Activated naive CD4-positive, alpha-beta T cell treated with anti-CD3 and anti-CD28 coated beads, Interleukin-2, amount 10 ng/mL, durations not matched to agents 7 days and 5 days (primary cell): Measurements from ENCODE around the gene CMC1.
"Not testable (repeated sequence)": the region's sequence is repeated elsewhere in the genome, so short reads cannot be mapped to it uniquely, and the experiment has no call there.

Source experiments
- CTCF ChIA-PET: fragments of 350-600 bp; sonication (Branson Sonifier 250); formaldehyde crosslinking; loops from one replicate; lab custom pipeline; 2021; ENCODE audit warnings: antibody characterized with exemption; lab: Charles Lee
- DNase-seq: peaks from one replicate; pipeline ENCODE4 v3.0.0-alpha.2; 2020
- H3K27ac Mint-ChIP-seq: one replicate; pipeline ENCODE4 v1.8.0; 2021; ENCODE audit warnings: mild to moderate bottlenecking, moderate library complexity, mixed read lengths
- H3K27me3 Mint-ChIP-seq: one replicate; pipeline ENCODE4 v1.8.0; 2021; ENCODE audit warnings: mild to moderate bottlenecking, mixed read lengths
- H3K36me3 Mint-ChIP-seq: one replicate; pipeline ENCODE4 v1.8.0; 2021; ENCODE audit warnings: mixed read lengths
- H3K4me1 Mint-ChIP-seq: one replicate; pipeline ENCODE4 v1.8.0; 2021; ENCODE audit warnings: mixed read lengths
- H3K4me3 Mint-ChIP-seq: one replicate; pipeline ENCODE4 v1.8.0; 2021; ENCODE audit warnings: mild to moderate bottlenecking, moderate library complexity, mixed read lengths
- H3K9me3 Mint-ChIP-seq: one replicate; pipeline ENCODE4 v1.8.0; 2021; ENCODE audit warnings: mixed read lengths

Gene CMC1, protein sequence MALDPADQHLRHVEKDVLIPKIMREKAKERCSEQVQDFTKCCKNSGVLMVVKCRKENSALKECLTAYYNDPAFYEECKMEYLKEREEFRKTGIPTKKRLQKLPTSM

DNA sequence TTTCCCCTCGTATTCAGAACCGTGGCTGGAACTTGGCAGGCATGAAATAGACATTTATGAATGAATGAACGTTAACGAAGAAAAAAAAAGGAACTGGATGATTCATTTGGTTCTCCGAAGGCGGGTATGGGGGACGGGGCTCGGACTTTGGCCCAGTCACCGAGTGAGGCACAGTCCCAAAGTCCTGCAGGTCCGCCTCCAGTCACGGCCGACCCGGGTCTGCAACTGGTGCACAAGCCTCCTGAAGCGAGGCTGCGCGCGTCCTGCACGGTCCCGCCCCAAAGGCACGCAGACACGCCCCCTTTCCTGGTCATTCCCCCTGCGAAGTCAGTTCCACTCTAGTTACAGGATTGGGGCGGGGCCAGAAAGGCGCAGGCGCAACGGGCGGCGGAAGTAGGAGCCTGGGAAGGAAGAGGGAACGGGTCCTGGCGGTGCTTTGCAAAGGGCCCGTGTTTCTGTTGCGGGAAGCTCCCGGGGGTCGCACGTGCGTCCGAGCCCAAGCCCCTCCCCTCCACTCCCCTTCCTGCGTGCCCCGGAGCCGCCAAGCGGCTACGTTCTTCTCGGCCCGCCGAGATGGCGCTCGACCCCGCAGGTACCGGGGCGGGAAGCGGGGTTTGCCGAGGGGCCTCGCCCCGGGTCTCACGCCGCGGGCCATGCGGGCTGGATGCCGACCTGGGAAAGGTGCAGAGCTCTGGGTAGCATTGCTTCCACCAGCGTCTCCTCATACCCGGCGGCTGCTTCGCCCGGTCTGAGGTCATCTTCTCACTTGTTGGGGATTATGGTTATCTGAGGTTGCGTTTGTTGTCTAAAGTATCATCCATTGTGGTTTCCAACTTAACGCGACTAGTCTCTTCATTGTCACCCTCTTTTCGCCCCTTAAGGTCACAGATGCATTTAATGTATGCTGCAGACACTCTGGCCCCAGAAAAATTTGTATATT, at the start of gene CMC1:
Gene CMC1, plus strand, starts transcription at position 399 of the 940 bp plus-strand sequence. Its CDS starts 175 bp downstream, at position 574.
- DNase-seq = peak; percentile 94
- Mint-ChIP-seq H3K4me3 (peak within 1 kb of the TSS; percentile 88), H3K4me1 (peaks cover 31% of the 10 kb centered on the region), H3K36me3 (peaks cover 4% of the 10 kb centered on the region), H3K27me3 (no peaks in the 10 kb centered on the region), H3K27ac (peak within 1 kb of the TSS; percentile 88), H3K9me3 (no peaks in the 10 kb centered on the region)
- CTCF ChIA-PET = interaction anchor here (0.7 kb wide), 1 partner anchor 113 kb away, joined by 3 read pairs; no protein-coding TSS in a partner anchor

DNA sequence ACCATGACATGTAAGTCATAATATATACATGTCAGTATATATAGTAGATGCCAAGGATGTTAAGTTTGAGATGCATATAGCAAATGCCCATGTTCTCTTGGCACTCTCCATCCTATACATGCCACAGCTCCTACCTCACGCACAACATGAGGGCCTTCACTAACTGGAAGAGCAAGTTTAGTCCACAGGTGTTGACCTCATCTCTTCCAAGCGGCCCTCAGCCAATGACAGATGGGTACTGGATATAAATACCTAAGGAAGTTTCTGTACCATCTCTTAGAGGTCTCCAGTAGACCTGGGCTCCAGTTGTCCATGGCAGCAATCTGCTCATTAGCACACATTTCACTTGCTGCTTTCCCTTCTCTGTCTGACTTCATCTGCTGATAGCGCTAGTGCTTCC, 43.3 kb upstream of the CMC1 start:
- no peak overlapping the region for H3K4me3 Mint-ChIP-seq
- H3K27ac Mint-ChIP-seq = no peak overlapping the region
- no peaks in the 10 kb centered on the region for H3K27me3 Mint-ChIP-seq
- no peaks in the 10 kb centered on the region for H3K9me3 Mint-ChIP-seq
- DNase-seq = no peak
- H3K36me3 Mint-ChIP-seq = no peaks in the 10 kb centered on the region
- CTCF ChIA-PET = no interaction called here
- no peaks in the 10 kb centered on the region for H3K4me1 Mint-ChIP-seq

DNA sequence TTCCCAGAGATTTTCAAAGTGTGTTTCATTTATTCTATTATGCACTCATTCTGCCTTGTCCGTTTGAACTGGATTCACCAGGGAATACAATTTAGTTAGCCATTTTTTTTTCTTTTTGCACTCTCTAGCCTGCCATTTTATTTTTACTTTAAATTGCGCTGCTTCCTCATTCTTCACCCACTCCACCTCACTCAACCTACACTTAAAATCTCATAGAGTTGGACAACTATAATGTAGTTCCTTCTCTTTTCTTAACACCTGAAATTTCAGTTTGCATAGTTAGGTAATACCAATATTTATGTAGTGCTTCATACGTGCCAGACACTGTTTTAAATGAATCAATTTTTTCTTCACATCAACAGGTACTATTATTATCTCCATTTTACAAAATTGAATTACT, 42.4 kb upstream of the CMC1 start:
- no peaks in the 10 kb centered on the region for H3K27me3 Mint-ChIP-seq
- peaks cover 2% of the 10 kb centered on the region for H3K9me3 Mint-ChIP-seq
- H3K27ac Mint-ChIP-seq = no peak overlapping the region
- no peaks in the 10 kb centered on the region for H3K4me1 Mint-ChIP-seq
- no peak for DNase-seq
- H3K36me3 Mint-ChIP-seq = no peaks in the 10 kb centered on the region
- no peak overlapping the region for H3K4me3 Mint-ChIP-seq
- CTCF ChIA-PET = no interaction called here

DNA sequence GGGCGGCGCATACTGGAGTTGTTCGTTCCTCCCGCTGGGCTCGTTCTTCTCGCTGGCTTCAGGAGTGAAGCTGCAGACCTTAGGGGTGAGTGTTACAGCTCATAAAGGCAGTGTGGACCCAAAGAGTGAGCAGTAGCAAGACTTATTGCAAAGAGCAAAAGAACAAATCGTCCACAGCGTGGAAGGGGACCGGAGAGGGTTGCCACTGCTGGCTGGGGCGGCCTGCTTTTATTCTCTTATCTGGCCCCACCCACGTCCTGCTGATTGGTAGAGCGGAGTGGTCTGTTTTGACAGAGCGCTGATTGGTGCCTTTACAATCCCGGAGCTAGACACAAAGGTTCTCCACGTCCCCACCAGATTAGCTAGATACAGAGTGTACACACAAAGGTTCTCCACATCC, 41.8 kb upstream of the CMC1 start:
- H3K27ac Mint-ChIP-seq, H3K27me3 Mint-ChIP-seq, H3K4me3 Mint-ChIP-seq, H3K36me3 Mint-ChIP-seq, DNase-seq, H3K9me3 Mint-ChIP-seq, H3K4me1 Mint-ChIP-seq: not testable (repeated sequence)
- CTCF ChIA-PET = interaction anchor here (0.6 kb wide), 1 partner anchor 636 kb away, joined by 3 read pairs; no protein-coding TSS in a partner anchor

DNA sequence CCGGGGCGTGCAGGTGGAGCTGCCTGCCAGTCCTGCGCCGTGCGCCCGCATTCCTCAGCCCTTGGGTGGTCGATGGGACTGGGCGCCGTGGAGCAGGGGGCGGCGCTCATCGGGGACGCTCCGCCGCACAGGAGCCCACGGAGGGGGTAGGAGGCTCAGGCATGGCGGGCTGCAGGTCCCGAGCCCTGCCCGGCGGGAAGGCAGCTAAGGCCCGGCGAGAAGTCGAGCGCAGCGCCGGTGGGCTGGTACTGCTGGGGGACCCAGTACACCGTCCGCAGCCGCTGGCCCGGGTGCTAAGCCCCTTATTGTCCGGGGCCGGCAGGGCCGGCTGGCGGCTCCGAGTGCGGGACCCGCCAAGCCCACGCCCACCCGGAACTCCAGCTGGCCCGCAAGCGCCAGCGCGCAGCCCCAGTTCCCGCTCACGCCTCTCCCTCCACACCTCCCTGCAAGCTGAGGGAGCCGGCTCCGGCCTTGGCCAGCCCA, 41.0 kb upstream of the CMC1 start:
- H3K27me3 Mint-ChIP-seq, H3K4me3 Mint-ChIP-seq, H3K27ac Mint-ChIP-seq, H3K4me1 Mint-ChIP-seq, H3K36me3 Mint-ChIP-seq, H3K9me3 Mint-ChIP-seq: not testable (repeated sequence)
- CTCF ChIA-PET = interaction anchor here (0.6 kb wide), 1 partner anchor 637 kb away, joined by 3 read pairs; no protein-coding TSS in a partner anchor
- peak; percentile 23 for DNase-seq

DNA sequence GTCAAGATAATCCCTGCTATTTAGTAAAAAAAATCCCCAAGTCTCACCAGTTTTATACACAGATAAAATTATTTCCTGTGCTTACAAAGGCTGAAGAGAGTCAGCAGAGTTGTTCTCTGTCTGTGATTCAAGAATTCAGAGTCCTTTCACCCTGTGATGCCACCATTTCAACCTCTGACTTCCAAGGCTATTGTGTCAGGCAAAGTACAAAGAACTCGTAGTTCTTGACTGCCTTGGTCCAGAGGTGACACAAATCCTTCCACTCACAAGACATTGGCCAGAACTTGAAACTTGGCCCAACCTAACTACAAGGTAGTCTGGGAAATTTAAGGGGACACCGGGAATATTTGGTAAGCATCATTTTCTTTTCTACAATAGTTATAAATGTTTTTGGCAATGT, 34.9 kb upstream of the CMC1 start:
- no peaks in the 10 kb centered on the region for H3K27me3 Mint-ChIP-seq
- H3K27ac Mint-ChIP-seq = no peak overlapping the region
- no peak for DNase-seq
- CTCF ChIA-PET = no interaction called here
- peaks cover 2% of the 10 kb centered on the region for H3K9me3 Mint-ChIP-seq
- H3K4me1 Mint-ChIP-seq = peaks cover 14% of the 10 kb centered on the region
- H3K36me3 Mint-ChIP-seq = peaks cover 1% of the 10 kb centered on the region
- no peak overlapping the region for H3K4me3 Mint-ChIP-seq

DNA sequence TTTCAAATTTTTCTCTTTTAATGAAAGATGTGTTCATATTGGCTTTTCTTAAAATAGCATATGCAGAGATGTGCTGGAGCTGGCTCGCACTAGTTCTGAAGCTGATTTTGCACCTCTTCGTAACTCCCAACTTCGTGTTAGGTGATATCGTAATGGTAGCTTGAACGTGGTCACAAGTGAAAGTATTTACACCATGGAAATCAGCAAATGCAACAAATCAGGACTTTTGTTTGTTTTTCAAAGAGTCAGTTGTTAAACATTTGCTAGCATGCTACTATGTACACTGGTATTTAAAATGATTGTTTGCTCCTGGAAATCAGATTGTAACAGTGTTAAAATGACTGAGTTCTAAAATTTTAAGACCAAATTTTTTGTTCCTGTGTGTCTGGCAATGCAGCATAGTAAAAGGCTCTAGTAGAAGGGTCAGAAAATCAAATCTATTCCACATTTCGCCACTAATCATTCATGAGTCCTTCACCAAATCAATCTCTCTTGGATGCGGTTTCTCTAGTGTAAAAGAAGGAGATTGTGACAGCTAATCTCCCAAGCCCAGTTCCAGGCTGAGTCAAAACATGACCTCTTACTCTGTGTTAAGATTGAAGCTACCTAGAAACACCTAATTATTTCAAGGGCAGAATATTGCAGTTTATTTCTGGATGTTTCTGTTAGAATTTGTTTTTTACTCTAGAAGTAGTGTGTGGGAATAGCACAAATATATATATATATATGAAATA, 34.3 kb upstream of the CMC1 start:
- Mint-ChIP-seq H3K36me3 (peaks cover 1% of the 10 kb centered on the region), H3K4me1 (peaks cover 20% of the 10 kb centered on the region), H3K4me3 (no peak overlapping the region), H3K27ac (no peak overlapping the region), H3K9me3 (peaks cover 2% of the 10 kb centered on the region), H3K27me3 (no peaks in the 10 kb centered on the region)
- DNase-seq = no peak
- CTCF ChIA-PET = no interaction called here

DNA sequence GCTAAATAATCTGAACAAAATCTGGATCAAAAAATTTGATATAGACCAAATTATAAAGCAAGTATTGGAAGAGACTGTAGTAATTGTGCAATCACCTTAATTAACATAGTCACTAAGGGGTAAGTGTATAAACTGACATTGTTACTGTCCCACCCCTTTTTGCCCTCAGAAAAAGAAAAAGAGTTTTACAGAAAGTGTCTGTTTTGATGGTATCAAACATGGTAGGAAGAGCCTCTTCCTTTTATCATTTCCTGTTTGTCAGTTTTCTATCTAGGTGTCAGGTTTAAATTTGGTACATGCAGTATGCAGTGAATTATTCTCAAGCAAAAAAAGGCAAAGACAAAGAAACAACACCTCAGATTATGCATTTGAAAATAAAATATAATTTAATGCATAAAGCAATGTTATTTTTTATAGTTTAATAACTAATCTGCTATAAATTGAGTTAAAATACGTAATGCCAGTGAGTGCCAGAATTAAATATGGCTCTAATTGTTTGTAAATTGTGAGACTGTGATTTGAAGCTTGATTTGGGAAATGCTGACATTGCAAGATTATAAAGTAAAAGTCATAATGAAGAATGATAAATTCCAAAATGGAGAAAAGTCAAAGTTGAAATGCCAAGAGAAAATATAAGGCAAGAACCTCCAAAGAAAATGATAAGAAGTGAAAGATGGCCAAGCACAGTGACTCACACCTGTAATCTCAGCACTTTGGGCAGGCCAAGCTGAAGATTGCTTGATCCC, 30.3 kb upstream of the CMC1 start:
- DNase-seq = no peak
- Mint-ChIP-seq H3K9me3 (peaks cover 21% of the 10 kb centered on the region), H3K36me3 (peaks cover 12% of the 10 kb centered on the region), H3K27me3 (no peaks in the 10 kb centered on the region), H3K4me3 (no peak overlapping the region), H3K27ac (peak overlapping the region; percentile 76), H3K4me1 (peaks cover 23% of the 10 kb centered on the region)
- CTCF ChIA-PET = no interaction called here

DNA sequence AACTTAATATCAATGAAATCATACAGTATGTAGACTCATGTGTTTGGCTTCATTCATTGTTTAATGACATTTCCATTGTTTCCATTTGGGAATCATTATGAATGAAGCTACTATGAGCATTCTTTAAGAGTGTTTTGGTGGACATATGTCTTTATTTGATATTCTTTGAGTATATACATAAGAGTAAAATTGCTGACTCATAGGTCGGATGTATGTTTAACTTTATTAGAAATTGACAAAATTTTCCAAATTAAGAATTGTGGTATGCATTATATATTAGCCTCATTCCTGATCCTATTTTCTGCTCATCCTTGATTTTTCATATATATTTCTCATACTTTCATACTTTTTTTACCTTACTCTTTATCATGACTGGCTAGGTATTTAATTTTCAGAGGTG, 28.7 kb upstream of the CMC1 start:
- no peak for DNase-seq
- no peak overlapping the region for H3K27ac Mint-ChIP-seq
- peaks cover 23% of the 10 kb centered on the region for H3K4me1 Mint-ChIP-seq
- no peak overlapping the region for H3K4me3 Mint-ChIP-seq
- H3K27me3 Mint-ChIP-seq = no peaks in the 10 kb centered on the region
- CTCF ChIA-PET = no interaction called here
- peaks cover 25% of the 10 kb centered on the region for H3K9me3 Mint-ChIP-seq
- peaks cover 12% of the 10 kb centered on the region for H3K36me3 Mint-ChIP-seq

DNA sequence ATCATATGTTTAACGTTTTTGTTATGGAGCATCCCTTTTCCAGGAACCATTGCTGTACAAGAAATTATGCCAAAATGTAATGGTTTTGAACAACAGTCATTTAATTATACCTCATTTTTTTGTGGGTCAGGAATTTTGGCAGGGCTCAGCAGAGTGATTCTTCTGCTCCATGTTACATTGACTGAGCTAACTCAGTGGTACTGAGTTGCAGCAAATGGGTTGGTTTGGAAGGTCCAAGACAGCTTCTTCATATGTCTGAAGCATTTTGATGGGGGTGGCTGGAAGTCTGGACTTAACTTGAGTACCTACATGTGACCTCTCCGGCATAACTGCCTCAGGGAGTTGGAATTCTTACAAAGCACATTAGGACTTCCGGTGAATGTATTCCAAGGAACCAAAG, 26.0 kb upstream of the CMC1 start:
- H3K9me3 Mint-ChIP-seq = peaks cover 33% of the 10 kb centered on the region
- no peaks in the 10 kb centered on the region for H3K27me3 Mint-ChIP-seq
- no peak overlapping the region for H3K4me3 Mint-ChIP-seq
- no peak for DNase-seq
- CTCF ChIA-PET = interaction anchor here (1.5 kb wide), 1 partner anchor 70 kb away, joined by 3 read pairs; no protein-coding TSS in a partner anchor
- no peak overlapping the region for H3K27ac Mint-ChIP-seq
- H3K36me3 Mint-ChIP-seq = peaks cover 10% of the 10 kb centered on the region
- H3K4me1 Mint-ChIP-seq = peaks cover 20% of the 10 kb centered on the region

DNA sequence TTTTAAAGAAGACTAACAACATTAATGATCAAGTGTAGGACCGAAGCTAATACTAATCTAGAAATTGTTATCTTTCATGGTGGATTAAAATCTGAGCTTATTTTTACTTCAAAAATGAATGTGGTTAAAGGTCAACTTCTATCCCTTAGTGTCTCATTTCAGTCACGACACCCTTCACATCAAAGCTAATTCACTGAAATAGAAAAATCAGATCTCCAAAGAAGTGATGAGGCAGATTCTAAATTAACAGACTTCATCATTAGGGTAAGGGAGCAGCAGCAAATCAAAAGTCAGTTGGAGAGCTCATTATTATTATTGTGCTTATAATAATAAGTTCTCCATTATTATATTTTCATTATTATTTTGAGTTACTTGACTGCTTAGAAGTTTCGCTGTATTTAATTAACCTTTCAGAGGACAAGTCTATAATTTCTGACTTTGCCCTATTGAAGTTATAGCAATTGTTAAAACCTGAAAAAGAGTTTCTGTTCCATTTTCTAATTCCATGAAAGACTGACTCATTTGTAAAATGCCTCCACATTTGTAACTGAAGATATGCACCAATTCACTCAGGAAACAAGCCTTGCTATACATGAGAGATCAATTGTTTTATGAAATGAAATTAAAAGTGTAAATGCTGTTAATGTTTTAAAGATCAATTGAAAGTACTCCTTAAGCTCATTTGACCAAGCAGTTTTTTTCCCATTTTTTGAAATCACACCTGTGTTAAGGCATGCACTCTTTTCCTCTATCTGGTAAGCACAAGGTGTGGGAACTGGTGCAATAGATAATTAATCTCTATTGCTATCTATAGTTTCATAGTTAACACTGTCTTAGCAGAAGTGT, 23.1 kb upstream of the CMC1 start:
- Mint-ChIP-seq H3K27me3 (no peaks in the 10 kb centered on the region), H3K9me3 (peaks cover 29% of the 10 kb centered on the region), H3K27ac (no peak overlapping the region), H3K36me3 (peaks cover 6% of the 10 kb centered on the region), H3K4me3 (no peak overlapping the region), H3K4me1 (peaks cover 2% of the 10 kb centered on the region)
- CTCF ChIA-PET = interaction anchor here (1.0 kb wide), 1 partner anchor 21 kb away, joined by 4 read pairs; no protein-coding TSS in a partner anchor
- DNase-seq = no peak

DNA sequence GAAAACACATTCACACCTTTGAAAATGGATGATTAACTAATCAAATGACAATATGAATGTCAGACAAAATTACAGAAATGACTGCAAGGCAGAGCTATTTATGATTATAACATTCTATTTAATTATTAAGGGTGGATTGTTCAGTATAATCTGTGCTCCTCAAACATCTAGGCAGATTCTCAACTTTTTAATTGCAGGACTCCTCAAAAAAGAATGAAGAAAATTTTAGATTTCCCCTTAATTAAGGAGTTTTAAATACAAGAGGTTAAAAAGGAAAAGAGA, 22.6 kb upstream of the CMC1 start:
- H3K36me3 Mint-ChIP-seq = peaks cover 6% of the 10 kb centered on the region
- CTCF ChIA-PET = no interaction called here
- no peak overlapping the region for H3K4me3 Mint-ChIP-seq

DNA sequence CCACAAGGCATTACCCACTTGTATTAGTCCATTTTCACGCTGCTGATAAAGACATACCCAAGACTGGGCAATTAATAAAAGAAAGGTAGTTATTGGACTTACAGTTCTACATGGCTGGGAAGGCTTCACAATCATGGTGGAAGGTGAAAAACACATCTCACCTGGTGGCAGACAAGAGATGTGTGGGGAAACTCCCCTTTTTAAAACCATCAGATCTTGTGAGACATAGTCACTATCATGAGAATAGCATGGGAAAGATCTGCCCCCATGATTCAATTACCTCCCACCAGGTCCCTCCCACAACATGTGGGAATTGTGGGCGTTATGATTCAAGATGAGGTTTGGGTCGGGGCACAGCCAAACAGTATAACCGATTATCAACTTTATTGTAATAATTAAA, 17.0 kb upstream of the CMC1 start:
- no peaks in the 10 kb centered on the region for H3K27me3 Mint-ChIP-seq
- CTCF ChIA-PET = no interaction called here

More for the DNA sequence above, 22.6 kb upstream of the CMC1 start:
- DNase-seq = no peak
- H3K4me1 Mint-ChIP-seq = peaks cover 2% of the 10 kb centered on the region
- H3K27ac Mint-ChIP-seq = no peak overlapping the region
- H3K27me3 Mint-ChIP-seq = no peaks in the 10 kb centered on the region
- peaks cover 27% of the 10 kb centered on the region for H3K9me3 Mint-ChIP-seq

More for the DNA sequence above, 17.0 kb upstream of the CMC1 start:
- no peak overlapping the region for H3K4me3 Mint-ChIP-seq
- no peak overlapping the region for H3K27ac Mint-ChIP-seq
- no peak for DNase-seq
- H3K36me3 Mint-ChIP-seq = no peaks in the 10 kb centered on the region
- no peaks in the 10 kb centered on the region for H3K4me1 Mint-ChIP-seq
- H3K9me3 Mint-ChIP-seq = peaks cover 5% of the 10 kb centered on the region
